Epithelial cell of esophagus (primary cell): Measurements from ENCODE around the gene RAB12.
A peak's percentile ranks its signal among the peaks of the same experiment; 100 is the strongest.
"Not testable (repeated sequence)": the region's sequence is repeated elsewhere in the genome, so short reads cannot be mapped to it uniquely, and the experiment has no call there.

Source experiments
- DNase-seq: peaks from one replicate; pipeline ENCODE4 v3.0.0; 2010; ENCODE audit warnings: low read depth
- H3K4me3 ChIP-seq: 2 replicates; pipeline ENCODE4 v1.5.1; 2011; ENCODE audit warnings: mild to moderate bottlenecking, low read length, control low read depth
- TF ChIP-seq, protein P1 (sequence below): IDR thresholded peaks from 2 replicates; pipeline ENCODE4 v1.5.1; 2011; ENCODE audit warnings: low read depth, mild to moderate bottlenecking, low read length, control low read depth, inconsistent platforms; ENCODE audit not compliant: insufficient read depth; ENCODE audit errors: missing control alignments

The RAB12 gene

DNA sequence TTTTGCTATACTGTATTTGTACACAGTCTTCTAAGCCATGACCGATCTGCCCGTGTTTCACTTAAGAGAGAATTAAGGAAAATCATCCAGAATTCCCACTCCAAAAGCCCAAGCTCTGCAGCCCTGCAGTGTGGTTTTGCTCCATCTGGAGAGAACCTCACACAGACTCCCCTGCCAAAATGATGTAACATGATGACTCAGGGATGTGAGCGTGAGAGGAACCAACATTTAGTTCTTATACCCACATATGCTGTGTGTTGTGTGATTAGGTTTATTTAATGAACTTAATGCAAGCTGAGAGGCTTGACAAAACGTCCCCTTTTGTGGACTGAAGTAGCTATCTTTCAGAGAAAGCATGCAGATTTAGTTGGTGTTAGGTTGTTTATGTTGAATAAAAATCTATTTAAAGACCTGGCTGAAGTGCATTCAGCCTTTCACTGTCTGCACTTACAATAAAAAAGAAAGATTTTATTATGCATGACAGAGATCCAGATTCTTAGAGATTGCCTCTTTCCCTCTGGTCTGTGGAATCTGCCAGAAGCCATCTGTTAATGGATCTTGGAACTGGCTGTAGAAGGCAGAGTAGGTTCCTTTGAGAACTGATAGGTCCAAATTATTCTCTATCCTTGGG lies 6.3 kb downstream of the RAB12 start:
- peak; percentile 90 for DNase-seq
- TF ChIP-seq, protein P1, sequence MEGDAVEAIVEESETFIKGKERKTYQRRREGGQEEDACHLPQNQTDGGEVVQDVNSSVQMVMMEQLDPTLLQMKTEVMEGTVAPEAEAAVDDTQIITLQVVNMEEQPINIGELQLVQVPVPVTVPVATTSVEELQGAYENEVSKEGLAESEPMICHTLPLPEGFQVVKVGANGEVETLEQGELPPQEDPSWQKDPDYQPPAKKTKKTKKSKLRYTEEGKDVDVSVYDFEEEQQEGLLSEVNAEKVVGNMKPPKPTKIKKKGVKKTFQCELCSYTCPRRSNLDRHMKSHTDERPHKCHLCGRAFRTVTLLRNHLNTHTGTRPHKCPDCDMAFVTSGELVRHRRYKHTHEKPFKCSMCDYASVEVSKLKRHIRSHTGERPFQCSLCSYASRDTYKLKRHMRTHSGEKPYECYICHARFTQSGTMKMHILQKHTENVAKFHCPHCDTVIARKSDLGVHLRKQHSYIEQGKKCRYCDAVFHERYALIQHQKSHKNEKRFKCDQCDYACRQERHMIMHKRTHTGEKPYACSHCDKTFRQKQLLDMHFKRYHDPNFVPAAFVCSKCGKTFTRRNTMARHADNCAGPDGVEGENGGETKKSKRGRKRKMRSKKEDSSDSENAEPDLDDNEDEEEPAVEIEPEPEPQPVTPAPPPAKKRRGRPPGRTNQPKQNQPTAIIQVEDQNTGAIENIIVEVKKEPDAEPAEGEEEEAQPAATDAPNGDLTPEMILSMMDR = no peak

DNA sequence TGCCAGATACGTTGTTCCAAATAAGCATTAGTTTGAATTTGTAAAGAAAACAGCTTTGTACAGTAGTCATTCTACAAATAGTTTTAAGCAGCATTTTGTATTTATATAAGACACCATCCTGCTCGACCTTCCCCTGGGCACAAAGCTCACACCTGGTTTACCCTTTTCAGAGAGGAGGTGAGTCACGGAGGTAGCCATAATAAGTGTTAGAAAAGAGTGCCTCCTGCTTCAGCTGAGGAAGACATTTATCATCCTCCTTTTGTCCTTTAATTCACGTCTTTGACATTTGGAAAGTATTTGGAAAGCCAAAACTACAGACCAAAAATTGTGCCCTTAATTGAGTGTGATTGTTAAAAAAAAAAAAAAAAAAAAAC lies 6.8 kb downstream of the RAB12 start:
- DNase-seq = peak; percentile 69
- TF ChIP-seq, protein P1 = no peak
- H3K4me3 ChIP-seq = no peak overlapping the region

More for the DNA sequence above, 6.3 kb downstream of the RAB12 start:
- no peak overlapping the region for H3K4me3 ChIP-seq

DNA sequence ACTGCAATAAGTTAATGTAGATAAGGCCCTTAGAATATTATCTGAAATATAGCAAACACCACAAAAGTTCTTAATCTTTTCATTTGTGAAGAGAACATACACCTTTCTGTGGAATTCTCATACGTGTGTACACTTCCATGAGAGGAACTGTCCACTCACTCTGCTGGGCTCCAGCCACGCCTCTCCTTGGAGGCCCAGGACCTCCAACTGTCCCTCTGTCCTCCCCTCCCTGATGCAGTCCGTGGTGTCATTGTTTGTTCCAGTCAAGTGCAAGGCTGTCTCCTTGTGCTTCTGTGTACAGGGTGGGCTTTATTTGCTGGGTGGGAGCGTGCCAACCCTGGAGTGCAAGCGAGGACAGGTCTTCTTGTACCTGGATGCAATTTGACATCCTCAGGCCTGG lies 8.7 kb downstream of the RAB12 start:
- DNase-seq = no peak
- TF ChIP-seq, protein P1 = no peak
- H3K4me3 ChIP-seq = no peak overlapping the region

DNA sequence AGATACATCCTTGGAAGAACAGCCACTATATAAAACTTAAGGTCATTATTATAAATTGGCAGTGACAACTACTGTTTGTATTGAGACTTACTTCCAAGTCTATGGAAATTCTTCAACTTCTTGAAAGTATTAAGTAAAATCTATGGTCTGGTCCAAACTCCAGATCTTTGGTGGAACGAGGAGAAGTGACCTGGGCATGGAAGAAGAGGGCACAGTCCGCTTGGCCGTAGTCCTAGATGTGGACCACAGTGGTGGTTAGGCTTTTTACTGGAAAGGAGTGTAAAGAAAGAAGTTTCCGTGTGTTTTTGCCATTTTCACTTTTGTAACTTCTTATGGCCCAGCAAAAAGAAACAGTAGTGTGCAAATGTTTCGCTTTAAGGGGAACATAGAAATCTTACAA lies 9.8 kb downstream of the RAB12 start:
- H3K4me3 ChIP-seq = no peak overlapping the region
- DNase-seq = no peak
- TF ChIP-seq, protein P1 = no peak

DNA sequence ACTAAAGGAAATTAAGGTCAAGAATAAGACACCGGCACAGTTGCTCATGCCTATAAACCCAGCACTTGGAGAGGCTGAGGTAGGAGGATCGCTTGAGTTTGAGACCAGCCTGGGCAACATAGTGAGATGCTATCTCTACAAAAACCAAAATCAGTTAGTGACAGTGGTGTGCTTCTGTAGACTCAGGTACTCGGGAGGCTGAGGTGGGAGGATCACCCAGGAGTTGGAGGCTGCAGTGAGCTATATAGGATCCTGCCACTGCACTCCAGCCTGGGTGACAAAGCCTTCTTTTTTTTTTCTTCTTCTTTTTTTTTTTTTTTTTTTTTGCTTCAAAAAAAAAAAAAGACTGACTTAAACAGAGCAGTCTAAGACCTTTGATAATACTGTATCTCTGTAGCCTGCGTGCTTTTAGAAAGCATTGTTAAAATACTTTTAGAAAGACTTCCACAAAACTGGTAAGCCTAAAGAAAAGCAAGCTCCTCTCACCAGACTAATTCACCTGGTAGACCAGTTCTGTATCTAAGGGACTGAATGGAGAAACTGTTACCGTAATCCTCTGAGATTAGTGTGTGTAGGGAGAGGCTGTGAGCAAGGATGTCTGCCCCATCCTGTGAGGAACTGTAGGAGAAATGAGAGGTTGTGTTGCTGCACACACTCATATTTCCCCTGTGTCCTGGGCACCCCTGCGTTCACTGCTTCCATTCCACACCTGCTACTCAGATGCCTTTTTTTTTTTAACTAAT lies 10.8 kb downstream of the RAB12 start:
- H3K4me3 ChIP-seq = no peak overlapping the region
- TF ChIP-seq, protein P1 = no peak
- no peak for DNase-seq

DNA sequence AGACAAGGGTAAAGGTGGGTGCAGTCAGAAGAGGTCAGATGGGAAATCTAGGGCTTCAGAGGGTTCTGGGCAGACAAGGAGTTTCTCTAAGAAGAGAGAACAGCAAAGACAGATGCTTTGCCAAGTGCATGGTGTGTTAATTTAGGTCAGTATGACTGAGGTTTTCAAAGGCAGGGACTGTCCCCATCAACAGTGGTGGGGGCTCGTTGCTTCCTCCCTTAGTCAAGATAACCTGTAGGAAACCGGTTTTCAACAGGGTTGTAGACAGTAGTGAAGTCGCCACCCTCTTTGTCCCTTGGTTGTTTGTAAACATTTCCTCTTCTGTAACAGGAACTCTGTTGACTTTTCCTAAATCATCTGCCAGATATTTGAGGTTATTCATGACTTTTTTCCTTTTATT lies 11.6 kb downstream of the RAB12 start:
- no peak overlapping the region for H3K4me3 ChIP-seq
- no peak for DNase-seq
- TF ChIP-seq, protein P1 = no peak

DNA sequence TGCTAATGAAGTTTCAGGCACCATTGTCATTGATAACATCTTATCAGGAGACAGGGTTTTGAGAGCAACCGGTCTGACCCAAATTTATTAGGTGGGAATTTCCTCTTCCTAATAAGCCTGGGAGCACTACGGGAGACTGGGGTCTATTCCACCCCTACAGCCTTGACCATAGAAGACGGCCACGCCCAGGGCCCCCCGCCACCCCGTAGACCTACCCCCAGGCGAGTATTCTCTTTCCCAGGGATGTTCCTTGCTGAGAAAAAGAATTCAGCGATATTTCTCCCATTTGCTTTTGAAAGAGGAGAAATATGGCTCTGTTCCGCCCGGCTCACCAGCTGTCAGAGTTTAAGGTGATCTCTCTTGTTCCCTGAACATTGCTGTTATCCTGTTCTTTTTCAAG lies 13.4 kb downstream of the RAB12 start:
- DNase-seq, H3K4me3 ChIP-seq: not testable (repeated sequence)
